Measurements from ENCODE around the gene MAF. TPM values are rescaled to one million over a fixed set of nuclear protein-coding genes. Genes with fewer than 3 reads are reported as not detected.

Gene MAF
- total and polyA plus RNA-seq, 2 of the 4 experiments (the other 2 are of a cell fraction) = under 0.01 to 0.02 TPM

DNA sequence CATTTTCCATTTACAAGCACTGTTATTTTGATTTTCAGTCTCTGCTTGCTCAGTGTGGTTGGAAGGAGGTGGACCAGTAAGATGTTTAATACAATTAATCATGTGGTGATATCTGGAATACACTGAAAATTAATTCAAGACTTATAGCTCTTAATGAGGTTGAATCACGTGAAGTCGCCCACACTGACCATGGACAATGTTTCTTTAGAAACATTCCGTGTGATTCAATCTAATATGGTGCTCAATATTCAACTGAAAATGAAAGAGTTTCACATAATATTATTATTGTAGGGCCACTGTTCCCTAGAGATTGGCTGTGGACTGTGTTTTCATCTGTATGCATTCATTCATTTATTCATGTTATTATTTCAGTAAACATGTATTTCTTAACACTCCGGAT, 45.2 kb upstream of the MAF start:
- no peak for TF ChIP-seq NFE2L2 (IDR thresholded peaks at IDR 0.05; ENCODE audit: low read depth, low read length)
- no peak for TF ChIP-seq BHLHE40 (IDR thresholded peaks at IDR 0.05; ENCODE audit: low read depth, low read length)
- no peak for TF ChIP-seq MXI1 (IDR thresholded peaks at IDR 0.05; ENCODE audit: borderline replicate concordance, low read depth, low read length)
- TF ChIP-seq SMC3 (IDR thresholded peaks at IDR 0.05; ENCODE audit: low read depth, low read length) = no peak
- no peak for TF ChIP-seq CHD1 (IDR thresholded peaks at IDR 0.05; ENCODE audit: low read depth, low read length)
- TF ChIP-seq MAZ (IDR thresholded peaks at IDR 0.05; ENCODE audit: borderline replicate concordance, low read depth, low read length) = no peak
- TF ChIP-seq RFX5 (IDR thresholded peaks at IDR 0.05; ENCODE audit: low read depth, low read length) = no peak
- no peak for TF ChIP-seq RAD21 (IDR thresholded peaks at IDR 0.05; ENCODE audit: low read length)
- TF ChIP-seq, protein P1, sequence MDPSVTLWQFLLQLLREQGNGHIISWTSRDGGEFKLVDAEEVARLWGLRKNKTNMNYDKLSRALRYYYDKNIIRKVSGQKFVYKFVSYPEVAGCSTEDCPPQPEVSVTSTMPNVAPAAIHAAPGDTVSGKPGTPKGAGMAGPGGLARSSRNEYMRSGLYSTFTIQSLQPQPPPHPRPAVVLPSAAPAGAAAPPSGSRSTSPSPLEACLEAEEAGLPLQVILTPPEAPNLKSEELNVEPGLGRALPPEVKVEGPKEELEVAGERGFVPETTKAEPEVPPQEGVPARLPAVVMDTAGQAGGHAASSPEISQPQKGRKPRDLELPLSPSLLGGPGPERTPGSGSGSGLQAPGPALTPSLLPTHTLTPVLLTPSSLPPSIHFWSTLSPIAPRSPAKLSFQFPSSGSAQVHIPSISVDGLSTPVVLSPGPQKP (IDR thresholded peaks at IDR 0.05; ENCODE audit: borderline replicate concordance, low read depth, low read length) = no peak
- TF ChIP-seq MAFK (IDR thresholded peaks at IDR 0.05; ENCODE audit: low read depth, low read length) = no peak
- TF ChIP-seq RCOR1 (IDR thresholded peaks at IDR 0.05; ENCODE audit: insufficient replicate concordance, low read length) = no peak
- no peak for TF ChIP-seq USF2 (IDR thresholded peaks at IDR 0.05; ENCODE audit: low read depth, low read length)
- TF ChIP-seq POLR2A (IDR thresholded peaks at IDR 0.05; ENCODE audit: low read depth, low read length) = no peak
- dilution Hi-C loops (cut with HindIII; ENCODE audit: low sequenced_read_pairs, unreplicated experiment) (no loop called here), in situ Hi-C loops (cut with MboI; ENCODE audit: low sequenced_read_pairs) (no loop called here), intact Hi-C loops (cut with micrococcal nuclease) (no loop called here)
- Histone ChIP-seq H2AK9ac (replicated peaks; ENCODE audit: low read depth, low read length, poor library complexity) (no peak overlapping the region), H3K27me3 (ENCODE audit: control insufficient read depth, insufficient read depth, low read length) (no peaks in the 10 kb centered on the region), H4K5ac (ENCODE audit: low read depth, low read length) (no peak overlapping the region), H2AK5ac (ENCODE audit: low read depth, low read length) (no peak overlapping the region), H4K8ac (ENCODE audit: low read depth in 2 of 2, low read length in 2 of 2) (no peak overlapping the region), H3K23ac (ENCODE audit: low read depth, low read length) (no peak overlapping the region), H3K14ac (replicated peaks; ENCODE audit: low read depth, low read length) (no peak overlapping the region), H2BK15ac (ENCODE audit: low read depth, low read length) (no peak overlapping the region), H4K20me1 (ENCODE audit: insufficient read depth, low read length) (no peaks in the 10 kb centered on the region), H3K9ac (ENCODE audit: low read depth, low read length) (no peak overlapping the region), H3K79me1 (ENCODE audit: low read depth in 1 of 2, low read length in 2 of 2) (no peaks in the 10 kb centered on the region), H3K4me3 (ENCODE audit: insufficient read depth, low read depth, low read length) (no peak overlapping the region), H2BK120ac (ENCODE audit: low read depth, low read length) (no peak overlapping the region), H3K4me1 (ENCODE audit: control insufficient read depth, insufficient read depth, low read length) (no peaks in the 10 kb centered on the region), H2AFZ (replicated peaks; ENCODE audit: low read length, poor library complexity) (no peak overlapping the region), H3K56ac (ENCODE audit: extremely low read depth, insufficient read depth, low read length) (no peak overlapping the region), H2BK5ac (ENCODE audit: low read depth, low read length, poor library complexity, severe bottlenecking) (no peak overlapping the region), H3K4me2 (ENCODE audit: low read depth, low read length) (no peak overlapping the region), H3K9me3 (ENCODE audit: control insufficient read depth, insufficient read depth, low read length) (peaks cover 9% of the 10 kb centered on the region), H3K9me1 (ENCODE audit: insufficient read depth, low read length) (no peaks in the 10 kb centered on the region), H4K91ac (ENCODE audit: insufficient read depth, low read depth, low read length) (no peak overlapping the region), H3K27ac (ENCODE audit: insufficient read depth, low read length) (no peak overlapping the region), H2BK20ac (ENCODE audit: low read depth, low read length) (no peak overlapping the region), H3K36me3 (ENCODE audit: control insufficient read depth, insufficient read depth, low read length) (no peaks in the 10 kb centered on the region), H3K18ac (ENCODE audit: low read depth, low read length) (no peak overlapping the region), H3K4ac (ENCODE audit: low read depth, low read length) (no peak overlapping the region)
- CTCF ChIA-PET = no interaction called here
- POLR2A ChIA-PET (ENCODE audit: unreplicated experiment) = no interaction called here
- DNase-seq = no peak
- no CpG with 5 or more reads among the region's 4 CpGs for WGBS, 2 experiments (ENCODE audit: extremely low coverage in 2 of 2, insufficient read length in 1 of 2)
- BruUV-seq (replicated peaks) = no TSS peak
- no peak for ATAC-seq (ENCODE audit: low read depth)

All from IMR-90 (cell line).